Measurements from ENCODE around the gene ZNF423. TPM values are rescaled to one million over a fixed set of nuclear protein-coding genes. Genes with fewer than 3 reads are reported as not detected.
"Not testable (repeated sequence)": the region's sequence is repeated elsewhere in the genome, so short reads cannot be mapped to it uniquely, and the experiment has no call there.

Gene ZNF423
- total RNA-seq, 4 donors from 2014 or later = 7.0 to 19.7 (median 8.4) TPM

- H3K4me1 ChIP-seq = no peaks in the 10 kb centered on the region
- ATAC-seq = no peak
- 83 to 94% methylated on average over 2 to 5 of the region's 9 CpGs for WGBS, 2 donors (ENCODE audit: low coverage in 1 of 2)
- no peak overlapping the region for H3K4me3 ChIP-seq
- TF ChIP-seq POLR2A (IDR thresholded peaks at IDR 0.05) (no peak), EP300 (IDR thresholded peaks at IDR 0.05) (no peak), POLR2AphosphoS5 (IDR thresholded peaks at IDR 0.05) (no peak)
- TF ChIP-seq, protein P1, sequence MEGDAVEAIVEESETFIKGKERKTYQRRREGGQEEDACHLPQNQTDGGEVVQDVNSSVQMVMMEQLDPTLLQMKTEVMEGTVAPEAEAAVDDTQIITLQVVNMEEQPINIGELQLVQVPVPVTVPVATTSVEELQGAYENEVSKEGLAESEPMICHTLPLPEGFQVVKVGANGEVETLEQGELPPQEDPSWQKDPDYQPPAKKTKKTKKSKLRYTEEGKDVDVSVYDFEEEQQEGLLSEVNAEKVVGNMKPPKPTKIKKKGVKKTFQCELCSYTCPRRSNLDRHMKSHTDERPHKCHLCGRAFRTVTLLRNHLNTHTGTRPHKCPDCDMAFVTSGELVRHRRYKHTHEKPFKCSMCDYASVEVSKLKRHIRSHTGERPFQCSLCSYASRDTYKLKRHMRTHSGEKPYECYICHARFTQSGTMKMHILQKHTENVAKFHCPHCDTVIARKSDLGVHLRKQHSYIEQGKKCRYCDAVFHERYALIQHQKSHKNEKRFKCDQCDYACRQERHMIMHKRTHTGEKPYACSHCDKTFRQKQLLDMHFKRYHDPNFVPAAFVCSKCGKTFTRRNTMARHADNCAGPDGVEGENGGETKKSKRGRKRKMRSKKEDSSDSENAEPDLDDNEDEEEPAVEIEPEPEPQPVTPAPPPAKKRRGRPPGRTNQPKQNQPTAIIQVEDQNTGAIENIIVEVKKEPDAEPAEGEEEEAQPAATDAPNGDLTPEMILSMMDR (IDR thresholded peaks at IDR 0.05) = no peak
- H3K27ac ChIP-seq = no peak overlapping the region
- H3K36me3 ChIP-seq = no peaks in the 10 kb centered on the region
- peaks cover 0 to 9% (median 0%) of the 10 kb centered on the region in 3 donors for H3K9me3 ChIP-seq
- H3K27me3 ChIP-seq = peaks cover 8% of the 10 kb centered on the region
Observed at GRCh38 chr16:49886554-49887094, 30.7 kb upstream of the ZNF423 start.

GRCh38 chr16:49884033-49885015, 28.4 kb upstream of the ZNF423 start:
- Histone ChIP-seq H3K4me3 (no peak overlapping the region), H3K4me1 (no peaks in the 10 kb centered on the region), H3K27ac (no peak overlapping the region), H3K27me3 (peaks cover 7% of the 10 kb centered on the region), H3K9me3 (no peaks in the 10 kb centered on the region), H3K36me3 (no peaks in the 10 kb centered on the region)
- no peak for ATAC-seq
- 57 to 65% methylated on average over 8 to 14 of the region's 14 CpGs for WGBS, 2 donors (ENCODE audit: low coverage in 1 of 2)
- TF ChIP-seq POLR2A (IDR thresholded peaks at IDR 0.05) = no peak
- no peak for TF ChIP-seq EP300 (IDR thresholded peaks at IDR 0.05)
- TF ChIP-seq, protein P1 (IDR thresholded peaks at IDR 0.05) = no peak
- TF ChIP-seq POLR2AphosphoS5 (IDR thresholded peaks at IDR 0.05) = no peak

DNA sequence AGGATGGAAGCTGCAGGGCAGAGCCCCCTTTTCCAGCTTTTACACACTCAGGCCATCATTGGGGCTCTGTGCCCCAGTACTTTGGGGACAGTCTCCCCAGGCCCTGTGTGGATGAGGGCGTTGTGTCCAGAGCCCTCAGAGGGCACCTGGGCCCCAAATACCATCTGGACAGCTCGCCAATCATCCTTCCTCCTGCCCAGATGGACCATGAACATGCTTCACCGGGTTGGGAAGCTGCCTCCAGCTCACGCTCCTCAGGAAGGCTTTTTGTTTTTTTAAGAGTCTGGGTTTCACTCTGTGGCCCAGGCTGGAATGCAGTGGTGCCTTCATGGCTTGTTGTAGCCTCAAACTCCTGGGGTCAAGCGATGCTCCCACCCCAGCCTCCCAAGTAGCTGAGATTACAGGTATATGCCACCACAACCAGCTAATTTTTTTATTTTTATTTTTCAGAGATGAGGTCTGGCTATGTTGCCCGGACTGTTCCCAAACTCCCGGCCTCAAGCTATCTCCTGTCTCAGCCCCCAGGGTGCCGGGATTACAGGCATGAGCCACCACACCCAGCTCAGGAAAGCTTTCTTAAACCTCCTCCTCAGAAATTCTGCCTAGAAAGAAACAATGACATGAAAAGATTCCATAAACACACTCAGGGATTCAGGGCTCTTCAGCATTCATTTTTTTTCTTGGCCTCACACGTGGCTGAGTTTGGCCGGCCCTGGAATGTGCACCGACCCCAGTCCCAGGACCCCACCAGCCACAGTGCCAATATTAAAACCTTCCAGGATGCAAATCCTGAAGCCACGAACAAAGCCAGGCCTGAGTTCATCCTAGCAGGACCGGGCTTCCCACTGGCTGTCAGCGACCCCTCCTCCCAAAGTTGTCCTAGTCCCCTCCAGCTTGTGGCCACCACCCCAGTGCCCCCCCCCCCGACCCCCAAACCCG, 27.4 kb upstream of the ZNF423 start:
- Histone ChIP-seq H3K9me3 (no peaks in the 10 kb centered on the region), H3K27me3 (peaks cover 11% of the 10 kb centered on the region), H3K4me3 (no peak overlapping the region), H3K27ac (no peak overlapping the region), H3K36me3 (no peaks in the 10 kb centered on the region), H3K4me1 (no peaks in the 10 kb centered on the region)
- TF ChIP-seq POLR2A (IDR thresholded peaks at IDR 0.05) = no peak
- TF ChIP-seq, protein P1 (IDR thresholded peaks at IDR 0.05) = no peak
- no peak for TF ChIP-seq POLR2AphosphoS5 (IDR thresholded peaks at IDR 0.05)
- no peak for TF ChIP-seq EP300 (IDR thresholded peaks at IDR 0.05)
- 67% methylated on average over 7 to 12 of the region's 16 CpGs for WGBS, 2 donors (ENCODE audit: low coverage in 1 of 2)
- ATAC-seq = no peak

GRCh38 chr16:49881890-49882289, 26.0 kb upstream of the ZNF423 start:
- TF ChIP-seq, protein P1 (IDR thresholded peaks at IDR 0.05) = no peak
- TF ChIP-seq EP300 (IDR thresholded peaks at IDR 0.05) (no peak), POLR2AphosphoS5 (IDR thresholded peaks at IDR 0.05) (no peak), POLR2A (IDR thresholded peaks at IDR 0.05) (no peak)
- no peak overlapping the region for H3K4me3 ChIP-seq
- H3K27ac ChIP-seq = no peak overlapping the region
- WGBS, 2 donors (ENCODE audit: low coverage in 1 of 2) = 100% methylated on average over 1 to 2 of the region's 7 CpGs
- H3K9me3 ChIP-seq = no peaks in the 10 kb centered on the region
- H3K27me3 ChIP-seq = peaks cover 20% of the 10 kb centered on the region
- no peak for ATAC-seq
- peaks cover 0 to 2% (median under 1%) of the 10 kb centered on the region in 3 donors for H3K4me1 ChIP-seq
- no peaks in the 10 kb centered on the region for H3K36me3 ChIP-seq

GRCh38 chr16:49878540-49878939, 22.6 kb upstream of the ZNF423 start:
- 86% methylated on average over 1 of the region's 3 CpGs; no CpG with 5 or more reads in 1 of the 2 donors for WGBS, 2 donors (ENCODE audit: low coverage in 1 of 2)
- not testable (repeated sequence) for H3K36me3 ChIP-seq, ATAC-seq, H3K27ac ChIP-seq, H3K4me3 ChIP-seq, H3K9me3 ChIP-seq
- Histone ChIP-seq H3K27me3 (peaks cover 27% of the 10 kb centered on the region), H3K4me1 (peaks cover 0 to 13% (median 7%) of the 10 kb centered on the region in 3 donors)
